Measurements from ENCODE around the gene EDIL3.
"Not testable (repeated sequence)": the region's sequence is repeated elsewhere in the genome, so short reads cannot be mapped to it uniquely, and the experiment has no call there.

EDIL3 gene

GRCh38 chr5:84297641-84298040, 87.0 kb downstream of the EDIL3 start:
- not testable (repeated sequence) for DNase-seq

- DNase-seq: no peak
Observed at GRCh38 chr5:84292788-84293653, 91.7 kb downstream of the EDIL3 start.

- no peak for DNase-seq
Observed at GRCh38 chr5:84292000-84292642, 92.6 kb downstream of the EDIL3 start.

- no peak for DNase-seq
Observed at GRCh38 chr5:84290673-84291072, 94.0 kb downstream of the EDIL3 start.

GRCh38 chr5:84290161-84290560, 94.5 kb downstream of the EDIL3 start:
- DNase-seq: no peak

GRCh38 chr5:84287951-84288350, 96.7 kb downstream of the EDIL3 start:
- DNase-seq: peak; percentile 90

- DNase-seq: no peak
Observed at GRCh38 chr5:84286662-84287061, 98.0 kb downstream of the EDIL3 start.

- no peak for DNase-seq
Observed at GRCh38 chr5:84285641-84286637, 98.7 kb downstream of the EDIL3 start.

GRCh38 chr5:84281383-84281782, 103.3 kb downstream of the EDIL3 start:
- no peak for DNase-seq

- DNase-seq: no peak
Observed at GRCh38 chr5:84279234-84279633, 105.4 kb downstream of the EDIL3 start.

- no peak for DNase-seq
Observed at GRCh38 chr5:84275609-84276008, 109.1 kb downstream of the EDIL3 start.

GRCh38 chr5:84274585-84275468, 109.9 kb downstream of the EDIL3 start:
- peak; percentile 39 for DNase-seq

GRCh38 chr5:84273517-84273883, 111.2 kb downstream of the EDIL3 start:
- DNase-seq: no peak

GRCh38 chr5:84272771-84273516, 111.7 kb downstream of the EDIL3 start:
- no peak for DNase-seq

GRCh38 chr5:84265739-84266550, 118.7 kb downstream of the EDIL3 start:
- DNase-seq: no peak

GRCh38 chr5:84265130-84265529, 119.5 kb downstream of the EDIL3 start:
- no peak for DNase-seq

- DNase-seq: no peak
Observed at GRCh38 chr5:84260939-84261338, 123.7 kb downstream of the EDIL3 start.

- DNase-seq: no peak
Observed at GRCh38 chr5:84260140-84260539, 124.5 kb downstream of the EDIL3 start.

- DNase-seq: no peak
Observed at GRCh38 chr5:84259283-84260045, 125.2 kb downstream of the EDIL3 start.

- no peak for DNase-seq
Observed at GRCh38 chr5:84257061-84257460, 127.6 kb downstream of the EDIL3 start.
